Stimulated activated CD8-positive, alpha-beta memory T cell treated with anti-CD3 and anti-CD28 coated beads, Interleukin-12 subunit alpha, Interleukin-12 subunit beta, amount 100 ng/mL, for 1 hour (primary cell): Measurements from ENCODE around the gene NUDT4B.
"Not testable (repeated sequence)": the region's sequence is repeated elsewhere in the genome, so short reads cannot be mapped to it uniquely, and the experiment has no call there.

Experiments used
- DNase-seq: peaks from one replicate; pipeline ENCODE4 v3.0.0-alpha.2; 2020; ENCODE audit warnings: low read depth

NUDT4B gene

DNA sequence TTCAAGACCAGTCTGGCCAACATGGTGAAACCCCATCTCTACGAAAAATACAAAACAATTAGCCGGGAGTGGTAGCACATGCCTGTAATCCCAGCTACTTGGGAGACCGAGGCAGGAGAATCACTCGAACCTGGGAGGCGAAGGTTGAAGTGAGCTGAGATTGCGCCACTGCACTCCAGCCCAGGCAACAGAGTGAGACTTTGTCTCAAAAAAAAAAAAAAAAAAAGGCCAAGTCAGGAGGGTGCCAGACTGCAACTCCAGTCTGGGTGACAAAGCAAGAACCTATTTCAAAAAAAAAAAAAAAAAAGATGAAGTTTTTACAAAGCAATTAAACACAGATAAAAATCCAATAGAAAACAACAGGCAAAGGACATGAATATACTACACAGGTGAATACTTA lies 9.9 kb upstream of the NUDT4B start:
- not testable (repeated sequence) for DNase-seq

DNA sequence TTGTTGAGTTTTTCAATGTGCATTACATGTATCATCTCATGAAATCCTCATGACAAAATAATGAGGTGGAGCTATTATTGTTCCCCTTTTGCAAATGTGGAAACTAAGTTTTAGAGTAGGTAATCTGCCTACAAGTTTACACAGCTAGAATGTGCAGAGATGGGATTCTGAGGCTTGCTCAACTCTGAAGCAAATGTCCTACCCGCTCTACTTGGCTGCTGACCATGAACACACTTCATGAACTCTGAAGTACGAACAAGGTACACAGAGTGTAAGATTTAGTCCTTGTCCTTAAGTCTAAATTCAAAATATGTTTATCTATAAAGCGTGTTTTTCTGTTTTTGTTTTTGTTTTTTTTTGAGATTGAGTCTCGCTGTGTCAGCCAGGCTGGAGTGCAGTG lies 5.4 kb upstream of the NUDT4B start:
- DNase-seq, result not testable (repeated sequence)

DNA sequence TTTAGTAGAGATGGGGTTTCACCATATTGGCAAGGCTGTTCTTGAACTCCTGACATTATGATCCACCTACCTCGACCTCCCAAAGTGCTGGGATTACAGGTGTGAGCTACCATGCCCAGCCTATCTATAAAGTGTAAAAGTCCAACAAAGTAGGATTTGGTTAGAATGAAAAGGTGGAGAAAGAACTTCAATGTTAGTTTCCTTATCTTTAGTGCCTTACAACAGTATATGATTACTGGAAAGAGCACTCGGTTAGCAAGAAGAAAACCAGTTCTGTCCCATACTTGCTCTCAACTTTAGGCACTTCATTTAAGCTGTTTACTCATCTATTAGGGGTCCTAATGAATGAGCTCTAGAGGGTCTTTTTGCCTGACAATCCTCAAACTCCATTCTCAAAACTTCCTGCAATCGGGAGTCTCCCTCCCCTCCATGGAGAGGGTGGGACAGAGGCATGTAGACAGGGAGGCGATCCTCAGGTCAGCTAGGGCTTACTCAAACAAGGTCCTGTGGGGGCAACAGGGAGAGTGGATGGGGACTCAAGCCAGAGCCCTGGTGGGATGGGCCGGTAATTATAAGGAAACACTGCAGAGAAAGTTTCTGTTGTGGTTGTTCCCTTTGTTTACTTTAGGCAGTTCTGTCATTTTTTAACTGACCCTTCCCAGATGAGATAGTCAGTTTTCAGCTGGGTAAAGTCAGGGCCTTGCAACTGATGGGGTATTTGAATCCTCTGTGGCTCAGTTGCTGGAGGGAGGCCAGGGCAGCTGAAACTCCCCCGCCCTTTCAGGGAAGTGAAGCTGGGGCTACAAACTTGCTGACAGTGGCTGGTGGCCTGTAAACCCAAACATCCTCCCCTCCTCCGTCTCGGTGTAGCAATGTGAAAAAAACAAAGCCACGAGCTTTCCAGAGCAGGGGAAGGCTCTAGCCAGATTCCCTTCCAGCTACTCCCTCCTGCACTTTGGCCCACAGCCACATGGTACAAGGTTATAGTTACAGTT lies 4.6 kb upstream of the NUDT4B start:
- DNase-seq, result not testable (repeated sequence)

DNA sequence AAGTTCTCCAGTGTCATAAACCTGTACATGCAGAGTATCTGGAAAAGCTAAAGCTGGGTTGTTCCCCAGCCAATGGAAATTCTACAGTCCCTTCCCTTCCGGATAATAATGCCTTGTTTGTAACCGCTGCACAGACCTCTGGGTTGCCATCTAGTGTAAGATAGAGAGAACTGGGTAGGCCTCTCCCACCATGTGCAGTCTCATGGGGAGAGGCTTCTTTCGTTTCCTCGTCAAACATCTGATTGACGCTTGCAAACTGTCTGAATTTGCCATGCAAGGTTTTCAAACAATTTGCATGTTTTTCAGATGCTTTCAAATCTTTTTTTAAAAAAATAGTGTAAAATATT lies 734 bp downstream of the NUDT4B start:
- DNase-seq, result not testable (repeated sequence)

DNA sequence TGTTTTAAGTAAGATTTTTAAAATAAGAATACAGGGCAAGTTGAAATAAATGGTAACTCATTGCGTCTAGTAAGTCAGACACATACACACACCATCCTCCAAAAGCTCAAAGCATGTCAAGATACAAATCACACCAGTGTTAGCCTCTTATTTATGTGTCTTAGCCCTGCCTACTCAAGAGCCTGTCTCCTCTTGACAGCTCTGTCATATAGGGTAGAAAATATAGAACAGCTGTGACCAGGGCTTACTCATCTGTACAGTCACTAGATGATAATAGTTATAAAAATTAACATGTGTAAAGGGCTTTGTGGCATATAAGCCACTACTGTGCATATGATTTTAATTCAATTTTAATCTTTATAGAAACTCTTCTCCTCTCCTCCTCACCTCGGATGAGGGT lies 7.7 kb downstream of the NUDT4B start:
- not testable (repeated sequence) for DNase-seq

DNA sequence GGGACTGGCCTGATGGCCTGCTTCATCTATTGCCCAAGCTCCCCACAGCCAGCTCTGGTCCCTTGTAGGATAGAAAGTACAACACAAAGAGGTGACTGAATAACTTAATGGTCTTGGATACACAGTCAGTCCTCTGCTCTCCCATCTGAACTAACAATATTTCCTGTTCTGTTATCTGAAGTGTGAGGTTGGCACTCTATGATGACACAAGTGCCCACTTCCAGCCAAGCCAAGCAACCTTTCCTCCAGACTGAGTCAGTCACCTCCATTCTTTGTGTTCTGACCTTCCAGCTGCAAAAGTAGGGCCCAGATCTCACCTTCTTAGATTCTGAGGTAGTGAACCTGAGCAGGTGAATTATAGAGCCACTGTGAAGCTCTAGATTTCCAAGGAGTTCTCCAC lies 8.9 kb downstream of the NUDT4B start:
- DNase-seq, result not testable (repeated sequence)

DNA sequence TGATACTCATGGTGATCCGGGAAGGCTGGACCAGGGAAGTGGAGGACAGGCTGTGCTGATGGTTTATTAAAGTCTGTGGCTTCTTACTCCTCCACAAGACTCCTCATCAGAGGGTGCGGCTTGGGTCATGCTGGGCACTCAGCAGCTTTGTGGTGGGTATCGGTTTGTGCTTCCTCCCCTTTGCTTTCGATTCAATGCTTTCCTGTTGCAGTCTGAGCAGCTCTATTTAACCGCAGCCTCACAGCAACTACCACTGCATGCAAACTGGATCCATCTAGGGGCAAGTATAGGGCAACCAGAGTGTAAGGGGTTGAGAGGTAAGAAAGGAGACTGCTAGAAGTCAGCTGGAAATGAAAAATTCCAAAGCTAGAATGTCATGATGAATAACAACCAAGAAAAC lies 9.8 kb downstream of the NUDT4B start:
- DNase-seq, result not testable (repeated sequence)

DNA sequence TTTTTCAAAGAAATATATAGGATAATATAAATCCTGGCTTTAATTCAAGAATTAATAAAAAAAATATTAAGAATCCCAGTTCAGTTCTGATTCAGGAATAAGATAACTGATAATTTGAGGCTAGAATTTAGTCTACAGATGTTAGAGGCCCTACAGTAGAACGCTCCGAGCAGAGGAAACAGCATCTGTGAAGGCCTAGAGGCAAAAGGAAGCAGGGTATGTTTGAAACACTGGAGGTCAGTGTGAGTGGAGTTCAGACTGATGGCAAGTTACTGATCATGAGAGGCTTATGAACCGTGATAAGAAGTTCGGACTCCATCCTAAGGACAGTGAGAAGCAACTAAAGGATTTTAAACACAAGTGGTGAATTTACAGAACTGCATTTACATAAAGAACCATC lies 10.4 kb downstream of the NUDT4B start:
- DNase-seq, result not testable (repeated sequence)

DNA sequence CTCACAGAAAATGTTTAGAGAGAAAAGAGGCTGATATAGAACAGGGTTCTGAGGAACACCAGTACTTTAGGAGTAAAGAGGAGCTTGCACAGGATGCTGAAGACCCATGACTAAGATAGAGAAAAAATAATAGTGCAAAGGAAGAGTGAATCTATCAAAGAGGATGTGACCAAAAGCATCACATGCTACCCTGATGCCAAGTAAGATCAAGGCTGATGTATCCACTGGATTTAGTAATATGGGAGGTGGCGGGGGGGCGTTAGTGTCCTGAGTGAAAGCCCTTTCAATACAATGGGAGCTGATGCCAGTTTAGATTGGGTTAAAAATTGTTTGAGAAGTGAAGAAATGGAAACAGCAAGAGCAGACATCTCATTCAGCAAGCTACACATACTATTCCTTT lies 11.2 kb downstream of the NUDT4B start:
- not testable (repeated sequence) for DNase-seq

DNA sequence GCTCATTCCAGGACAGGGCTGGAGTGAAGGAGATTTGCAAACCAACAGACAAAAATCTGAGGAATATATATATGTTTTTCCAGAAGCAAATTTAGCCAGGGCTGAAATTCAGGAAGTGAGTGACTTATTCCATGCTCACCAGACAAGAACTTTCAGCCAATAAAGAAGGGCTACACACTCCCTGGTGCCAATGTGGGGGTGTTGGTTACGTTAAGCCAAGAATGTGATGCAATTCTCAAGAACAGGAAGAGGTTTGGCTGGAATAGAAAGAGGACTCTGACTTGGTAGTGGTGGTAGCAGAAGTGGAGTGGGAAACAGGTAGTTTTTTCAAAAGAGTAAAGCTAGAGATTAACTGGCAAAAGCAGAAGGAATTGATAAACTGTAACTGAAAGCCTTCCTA lies 11.6 kb downstream of the NUDT4B start:
- DNase-seq, result not testable (repeated sequence)

DNA sequence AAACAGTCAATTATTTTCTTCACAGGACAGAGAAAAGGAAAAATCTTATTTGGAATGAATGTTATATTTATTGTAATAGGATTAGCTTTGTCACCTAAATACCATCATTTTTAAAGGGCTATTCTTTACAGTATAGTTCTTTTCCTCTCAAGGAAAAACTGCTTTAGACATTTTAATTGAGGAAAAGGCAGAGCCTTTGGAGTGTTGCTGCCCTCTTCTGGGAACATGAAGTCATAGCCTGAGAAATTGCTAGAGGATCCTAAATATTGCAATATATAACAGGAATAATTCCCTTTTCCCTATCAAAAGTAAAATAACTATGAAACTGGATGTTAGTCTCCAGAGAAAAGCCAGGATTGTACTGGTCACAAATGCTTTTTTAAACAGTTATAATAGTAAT lies 12.8 kb downstream of the NUDT4B start:
- not testable (repeated sequence) for DNase-seq

DNA sequence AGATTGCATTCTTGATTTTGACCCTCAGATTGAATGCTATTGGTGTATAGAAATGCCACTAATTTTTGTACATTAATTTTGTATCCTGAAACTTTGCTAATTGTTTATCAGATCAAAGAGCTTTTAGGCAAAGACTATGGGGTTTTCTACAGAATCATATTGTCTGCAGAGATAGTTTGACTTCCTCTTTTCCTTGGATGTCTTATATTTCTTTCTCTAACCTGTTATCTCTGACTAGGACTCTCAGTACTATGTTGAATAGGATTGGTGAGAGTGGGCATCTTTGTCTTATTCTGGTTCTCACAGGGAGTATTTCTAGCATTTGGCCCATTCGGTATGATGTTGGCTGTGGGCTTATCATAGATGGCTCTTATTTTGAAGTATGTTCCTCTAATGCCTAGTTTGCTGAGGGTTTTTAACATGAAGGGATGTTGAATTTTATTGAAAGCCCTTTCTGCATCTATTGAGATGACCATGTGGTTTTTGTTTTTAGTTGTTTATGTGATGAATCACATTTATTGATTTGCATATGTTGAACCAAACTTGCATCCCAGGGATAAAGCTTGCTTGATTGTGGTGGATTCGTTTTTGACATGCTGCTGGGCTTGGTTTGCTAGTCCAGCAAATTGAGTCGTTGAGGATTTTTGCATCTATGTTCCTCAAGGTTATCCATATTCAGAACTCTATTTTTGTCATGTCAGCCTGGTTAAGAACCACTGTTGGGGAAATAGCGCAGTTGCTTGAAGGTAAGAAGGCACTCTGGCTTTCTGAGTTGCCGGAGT lies 16.9 kb downstream of the NUDT4B start:
- not testable (repeated sequence) for DNase-seq

DNA sequence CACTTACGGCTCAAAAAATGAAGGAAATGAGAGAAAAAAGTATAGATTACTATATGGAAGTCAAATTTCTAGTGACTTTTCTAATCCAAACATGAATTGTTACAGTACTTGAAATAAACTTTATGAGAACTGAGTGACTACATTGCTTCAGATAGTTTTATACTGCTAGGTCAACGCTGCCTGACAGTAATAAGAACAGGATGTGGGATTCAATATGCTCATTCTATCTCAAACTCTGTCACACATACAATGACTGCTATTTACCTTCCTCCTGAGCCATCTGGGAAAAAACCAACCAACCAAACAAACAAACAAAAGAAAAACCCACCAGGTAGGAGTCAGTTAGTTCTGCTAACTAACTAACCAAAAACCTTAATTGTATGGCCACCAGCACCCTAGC lies 20.0 kb downstream of the NUDT4B start:
- not testable (repeated sequence) for DNase-seq

DNA sequence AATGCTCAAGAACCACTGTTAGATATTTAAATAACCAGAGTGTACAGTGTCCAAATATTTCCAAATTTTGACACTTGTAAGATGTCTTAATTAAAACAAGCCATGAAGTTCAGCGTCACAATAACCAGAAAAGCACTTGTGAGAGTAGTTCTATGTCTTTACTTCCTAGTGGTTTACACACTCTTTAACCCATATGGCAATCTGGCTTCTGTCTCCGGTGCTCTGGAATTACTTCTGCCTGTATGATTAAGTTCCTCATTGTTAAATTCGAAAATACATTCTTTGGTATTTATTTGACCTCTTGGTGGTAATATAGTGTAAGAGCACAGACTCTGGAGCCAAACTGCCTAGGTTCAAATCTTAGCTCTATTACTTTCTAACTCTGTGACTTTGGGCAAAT lies 20.9 kb downstream of the NUDT4B start:
- not testable (repeated sequence) for DNase-seq

DNA sequence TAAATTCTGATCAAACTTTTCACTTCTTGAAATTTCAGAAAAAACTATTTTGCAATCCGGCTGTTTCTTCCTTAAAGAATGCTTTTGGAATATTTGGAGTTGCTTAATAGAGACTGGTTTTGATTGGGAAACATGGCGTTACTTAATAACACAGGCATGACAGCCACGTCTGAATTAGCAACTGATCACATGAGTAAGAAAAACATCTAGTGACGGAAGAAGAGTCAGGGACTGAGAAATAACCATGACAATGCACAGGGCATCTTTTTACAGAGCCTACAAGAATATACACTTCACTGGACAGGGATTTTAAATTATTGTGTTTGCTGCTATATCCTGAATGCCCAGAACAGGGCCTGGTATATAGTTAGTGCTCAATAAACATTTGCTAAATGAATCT lies 25.1 kb downstream of the NUDT4B start:
- not testable (repeated sequence) for DNase-seq

DNA sequence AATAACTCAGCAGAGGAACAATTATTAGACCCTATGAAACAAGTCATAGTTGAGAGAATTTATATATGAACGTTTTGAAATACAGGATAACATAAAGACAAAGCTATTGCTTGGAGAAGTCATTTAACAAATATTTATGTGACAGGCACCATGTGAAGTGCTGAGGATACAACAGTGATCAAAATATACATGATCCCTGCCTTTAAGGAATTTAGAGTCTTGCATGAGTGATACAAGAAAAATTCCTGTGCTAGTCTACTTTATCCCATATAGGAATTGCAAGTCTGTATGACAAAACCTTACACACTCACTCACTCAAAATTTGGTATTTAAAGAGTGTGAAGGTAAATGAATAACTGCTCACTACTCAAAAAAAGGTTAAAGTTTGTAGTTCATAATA lies 25.5 kb downstream of the NUDT4B start:
- DNase-seq, result not testable (repeated sequence)

DNA sequence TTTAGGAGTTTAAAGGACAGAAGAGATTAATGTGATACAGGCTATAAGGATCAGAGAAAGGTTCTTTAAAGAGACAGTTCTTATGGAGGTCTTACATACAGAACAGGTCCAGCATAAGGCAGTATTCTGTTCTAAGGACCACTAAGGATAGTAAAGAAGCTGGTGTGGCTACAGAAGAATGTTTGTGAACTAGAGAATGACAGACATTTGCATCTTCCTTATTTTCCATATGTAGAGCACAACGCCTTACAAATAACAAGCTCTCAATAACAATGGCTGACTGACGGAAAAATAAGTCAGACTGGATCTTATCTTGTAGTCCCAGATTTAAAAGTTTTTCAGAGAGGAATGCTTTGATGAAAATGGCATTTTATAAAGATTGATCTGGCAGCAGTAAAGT lies 26.7 kb downstream of the NUDT4B start:
- DNase-seq, result not testable (repeated sequence)

DNA sequence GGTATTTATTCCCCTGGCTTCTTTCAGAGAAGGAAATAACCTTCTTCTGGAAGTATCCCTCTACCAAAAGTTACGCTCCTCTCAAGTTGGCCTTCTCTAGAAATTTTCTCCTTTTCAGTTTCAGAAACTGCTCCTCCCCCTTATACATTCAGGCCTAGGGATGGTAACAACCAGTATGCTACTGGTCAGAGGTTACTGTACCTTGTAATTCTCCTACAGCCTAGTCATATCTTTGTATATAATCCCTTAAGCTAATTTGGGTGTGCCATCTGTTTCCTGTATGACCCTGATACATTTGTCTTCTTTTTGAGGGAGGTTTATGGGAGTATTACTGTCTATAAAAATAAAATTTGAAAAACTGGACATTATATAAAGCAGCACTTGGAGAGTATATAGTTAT lies 29.1 kb downstream of the NUDT4B start:
- DNase-seq, result not testable (repeated sequence)

DNA sequence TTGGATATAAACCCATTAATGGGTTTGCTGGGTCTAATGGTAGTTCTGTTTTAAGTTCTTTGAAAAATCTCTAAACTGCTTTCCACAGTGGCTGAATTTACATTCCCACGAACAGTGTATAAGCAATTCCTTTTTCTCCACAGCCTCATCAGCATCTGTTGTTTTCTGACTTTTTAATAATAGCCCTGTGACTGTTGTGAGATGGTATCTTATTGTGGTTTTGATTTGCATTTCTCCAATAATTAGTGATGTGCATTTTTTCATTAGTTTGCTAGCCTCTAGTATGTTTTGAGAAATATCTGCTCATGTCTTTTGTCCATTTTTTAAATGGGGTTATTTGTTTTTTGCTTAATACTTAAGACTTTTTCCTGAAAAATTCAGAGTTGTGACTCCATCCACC lies 31.8 kb downstream of the NUDT4B start:
- not testable (repeated sequence) for DNase-seq

DNA sequence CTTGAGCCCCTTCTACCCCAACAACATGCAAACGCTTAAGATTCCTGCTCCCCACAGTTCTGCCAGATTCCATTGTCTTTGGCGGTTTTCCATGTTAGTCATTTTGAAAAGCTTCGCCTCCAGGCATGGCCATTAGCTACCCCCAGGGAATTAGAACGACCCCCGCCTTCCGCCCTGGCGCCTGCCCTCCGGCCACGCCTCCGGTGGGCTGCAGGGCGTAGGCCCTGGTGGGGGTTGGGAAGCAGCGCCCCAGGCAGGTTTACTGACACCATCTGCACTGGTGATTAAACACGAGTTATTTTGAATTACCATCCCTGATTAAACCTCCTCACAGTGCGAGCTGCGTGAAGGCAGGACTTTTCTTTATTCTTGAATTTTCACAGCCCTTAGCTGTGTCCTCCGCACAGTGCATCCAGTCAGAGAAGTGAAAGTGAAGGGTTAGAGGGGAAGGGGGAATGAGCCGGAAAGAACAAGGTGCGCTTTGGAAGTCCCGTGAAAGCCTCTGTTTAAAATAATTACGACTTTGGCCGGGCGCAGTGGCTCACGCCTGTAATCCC lies 43.0 kb downstream of the NUDT4B start:
- DNase-seq, result not testable (repeated sequence)

DNA sequence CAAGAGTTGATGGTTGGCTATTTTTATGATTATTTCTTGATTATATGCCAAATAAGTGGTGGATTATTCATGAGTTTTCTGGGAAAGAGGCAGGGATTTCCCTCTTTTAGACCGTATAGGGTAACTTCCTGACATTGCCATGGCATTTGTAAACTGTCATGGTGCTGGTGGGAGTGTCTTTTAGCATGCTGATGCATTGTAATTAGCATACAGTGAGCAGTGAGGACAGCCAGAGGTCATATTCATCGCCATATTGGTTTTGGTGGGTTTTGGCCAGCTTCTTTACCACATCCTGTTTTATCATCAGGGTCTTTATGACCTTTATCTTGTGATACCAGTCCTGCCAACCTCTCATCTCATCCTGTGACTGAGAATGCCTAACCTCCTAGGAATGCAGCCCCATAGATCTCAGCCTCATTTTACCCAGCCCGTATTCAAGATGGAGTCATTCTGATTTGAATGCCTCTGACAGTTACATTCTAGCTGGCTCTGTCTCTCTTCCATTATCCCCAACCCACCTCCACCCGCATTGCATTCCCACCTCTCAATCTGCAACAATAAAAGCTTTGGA lies 45.3 kb downstream of the NUDT4B start:
- not testable (repeated sequence) for DNase-seq
